Activated CD4-positive, alpha-beta T cell treated with anti-CD3 and anti-CD28 coated beads, Interleukin-2, amount 10 ng/mL, durations not matched to agents 7 days and 5 days (primary cell): ENCODE measurements around the gene CFAP157. TPM values are rescaled to one million over a fixed set of nuclear protein-coding genes. Genes with fewer than 3 reads are reported as not detected.
A peak's percentile ranks its signal among the peaks of the same experiment; 100 is the strongest.

Experiments used
- CTCF ChIA-PET: fragments of 350-600 bp; sonication (Branson Sonifier 250); formaldehyde crosslinking; loops from one replicate; lab custom pipeline; 2021; ENCODE audit warnings: antibody characterized with exemption; lab: Charles Lee
- POLR2A ChIA-PET: fragments of 350-600 bp; sonication (Branson Sonifier 250); formaldehyde crosslinking; loops from one replicate; lab custom pipeline; 2021; ENCODE audit warnings: antibody characterized with exemption; lab: Charles Lee
- DNase-seq: peaks from one replicate; pipeline ENCODE4 v3.0.0-alpha.2; 2020
- H3K27ac Mint-ChIP-seq: one replicate; pipeline ENCODE4 v1.8.0; 2021; ENCODE audit warnings: mild to moderate bottlenecking, moderate library complexity, mixed read lengths
- H3K27me3 Mint-ChIP-seq: one replicate; pipeline ENCODE4 v1.8.0; 2021; ENCODE audit warnings: mixed read lengths
- H3K36me3 Mint-ChIP-seq: one replicate; pipeline ENCODE4 v1.8.0; 2021; ENCODE audit warnings: low read depth, mixed read lengths
- H3K4me1 Mint-ChIP-seq: one replicate; pipeline ENCODE4 v1.8.0; 2021; ENCODE audit warnings: mixed read lengths
- H3K4me3 Mint-ChIP-seq: one replicate; pipeline ENCODE4 v1.8.0; 2021; ENCODE audit warnings: mild to moderate bottlenecking, moderate library complexity, mixed read lengths
- H3K9me3 Mint-ChIP-seq: one replicate; pipeline ENCODE4 v1.8.0; 2021; ENCODE audit warnings: mixed read lengths
- total RNA-seq, 2 experiments: library from RNA; stranded (reverse); gene quantifications; one replicate each; pipeline ENCODE4 v1.2.3, GENCODE V29; 2021

Gene CFAP157
- total RNA-seq, 2 experiments from 2014 or later = not detected

GRCh38 chr9:127734247-127734746 is 27.5 kb downstream of the CFAP157 start:
- H3K4me3 Mint-ChIP-seq = peak overlapping the region; percentile 82
- ChIA-PET POLR2A (interaction anchor here (1.5 kb wide), 1 partner anchor 51 kb away, joined by 3 read pairs; no protein-coding TSS in a partner anchor), CTCF (interaction anchor here (0.6 to 3.0 kb wide), 70 partner anchors 9 to 403 kb away, joined by 3 to 31 read pairs (median 5); partner anchors contain the start of genes CDK9, CFAP157, PIP5KL1 and PTRH1)
- peaks cover 27% of the 10 kb centered on the region for H3K4me1 Mint-ChIP-seq
- H3K36me3 Mint-ChIP-seq = peaks cover 15% of the 10 kb centered on the region
- no peaks in the 10 kb centered on the region for H3K27me3 Mint-ChIP-seq
- peak overlapping the region; percentile 94 for H3K27ac Mint-ChIP-seq
- DNase-seq = no peak
- H3K9me3 Mint-ChIP-seq = no peaks in the 10 kb centered on the region

DNA sequence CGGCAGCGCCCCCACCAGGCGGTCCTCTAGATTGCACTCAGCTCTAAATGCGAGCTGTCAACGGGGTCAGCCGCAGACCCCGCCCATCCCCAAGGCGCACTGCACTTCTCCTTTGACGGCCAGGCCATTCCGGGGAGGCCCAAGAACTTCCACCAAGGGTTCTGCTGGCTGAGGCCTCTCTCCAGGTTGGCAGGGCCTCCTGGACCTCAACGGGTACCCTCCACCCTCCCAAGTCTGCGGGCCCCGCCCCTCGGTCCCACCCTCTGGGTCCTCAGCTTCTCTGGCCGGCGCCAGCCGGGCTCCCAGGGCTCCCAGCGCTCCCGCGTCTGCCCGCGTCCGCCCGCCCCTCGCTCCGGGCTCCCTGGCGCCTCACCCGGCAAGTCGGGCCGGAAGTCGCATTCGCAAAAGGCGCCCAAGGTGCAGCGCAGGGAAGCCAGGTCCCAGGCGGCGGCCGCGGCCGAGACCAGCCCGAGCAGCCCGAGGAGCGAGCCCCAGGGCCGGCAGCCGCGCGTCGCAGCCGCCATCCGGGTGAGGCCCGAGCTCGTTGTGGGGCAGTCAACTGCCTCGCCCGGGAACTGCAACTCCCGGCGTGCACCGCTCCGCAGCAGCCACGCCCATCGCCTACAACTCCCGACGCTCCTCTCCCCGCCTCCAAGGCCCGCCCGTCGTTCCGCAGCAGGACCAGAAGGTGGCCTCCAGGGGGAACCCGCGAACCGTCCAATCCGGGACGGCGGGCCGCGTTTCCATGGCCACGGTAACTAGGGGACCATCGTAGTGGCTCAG is 28.1 kb downstream of the CFAP157 start, which contains the start of gene TOR2A:
TSS of gene TOR2A (minus strand) at position 548 of the 783 bp plus-strand sequence. CDS start at position 524, 24 bp downstream.
- ChIA-PET POLR2A (interaction anchor here (1.0 to 1.5 kb wide), 2 partner anchors 50 to 62 kb away, joined by 3 read pairs; no protein-coding TSS in a partner anchor), CTCF (interaction anchor here (0.6 to 3.0 kb wide), 80 partner anchors 9 to 403 kb away, joined by 3 to 31 read pairs (median 5); partner anchors contain the start of genes CDK9, CFAP157, PIP5KL1 and PTRH1)
- Mint-ChIP-seq H3K4me1 (peaks cover 27% of the 10 kb centered on the region), H3K4me3 (peak within 1 kb of the TSS; percentile 82), H3K9me3 (no peaks in the 10 kb centered on the region), H3K36me3 (peaks cover 17% of the 10 kb centered on the region), H3K27me3 (no peaks in the 10 kb centered on the region), H3K27ac (peak within 1 kb of the TSS; percentile 94)
- peak; percentile 99 for DNase-seq

DNA sequence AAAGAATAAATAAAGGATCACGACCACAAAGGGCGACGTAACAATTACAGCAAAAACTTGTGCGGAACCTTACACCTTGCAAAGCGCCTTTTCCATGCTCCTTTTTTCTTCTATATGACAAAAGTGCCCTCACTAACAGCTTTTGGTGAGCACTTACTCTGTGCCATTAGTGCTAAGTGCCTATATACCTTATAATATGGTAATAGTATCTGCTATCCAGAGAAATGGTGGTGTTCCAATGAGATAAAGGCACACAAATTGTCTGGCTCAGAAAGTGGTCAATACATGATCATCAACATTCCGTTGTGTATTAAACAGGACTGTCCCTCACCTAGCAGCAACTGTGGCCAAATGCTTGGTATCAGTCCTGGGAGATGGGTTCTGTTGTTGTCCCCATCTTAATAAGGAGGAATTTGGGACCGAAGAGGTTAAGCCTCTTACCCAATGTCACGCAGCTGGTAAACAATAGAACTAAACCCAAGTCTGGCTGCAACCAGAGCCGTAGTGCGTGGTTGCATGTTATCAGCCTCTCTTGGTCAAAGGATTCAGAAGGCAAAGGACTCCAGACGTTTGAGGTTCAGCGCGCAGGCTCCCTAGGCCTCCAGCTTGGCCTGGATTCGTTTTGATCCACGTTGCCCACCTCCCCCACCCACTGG is 28.9 kb downstream of the CFAP157 start:
- DNase-seq = no peak
- Mint-ChIP-seq H3K27me3 (no peaks in the 10 kb centered on the region), H3K4me1 (peaks cover 27% of the 10 kb centered on the region), H3K9me3 (no peaks in the 10 kb centered on the region), H3K27ac (peak overlapping the region; percentile 94), H3K36me3 (peaks cover 17% of the 10 kb centered on the region), H3K4me3 (peak overlapping the region; percentile 82)
- ChIA-PET CTCF (interaction anchor here (0.9 to 3.0 kb wide), 41 partner anchors 9 to 402 kb away, joined by 3 to 31 read pairs (median 8); partner anchors contain the start of genes CDK9, CFAP157, PIP5KL1 and PTRH1), POLR2A (interaction anchor here (1.0 to 1.5 kb wide), 2 partner anchors 50 to 62 kb away, joined by 3 read pairs; no protein-coding TSS in a partner anchor)

- ChIA-PET POLR2A (no interaction called here), CTCF (no interaction called here)
- DNase-seq = no peak
- Mint-ChIP-seq H3K4me1 (peaks cover 24% of the 10 kb centered on the region), H3K9me3 (no peaks in the 10 kb centered on the region), H3K36me3 (peaks cover 33% of the 10 kb centered on the region), H3K27ac (no peak overlapping the region), H3K4me3 (no peak overlapping the region), H3K27me3 (no peaks in the 10 kb centered on the region)
Observed at GRCh38 chr9:127738666-127739065, 31.9 kb downstream of the CFAP157 start.

DNA sequence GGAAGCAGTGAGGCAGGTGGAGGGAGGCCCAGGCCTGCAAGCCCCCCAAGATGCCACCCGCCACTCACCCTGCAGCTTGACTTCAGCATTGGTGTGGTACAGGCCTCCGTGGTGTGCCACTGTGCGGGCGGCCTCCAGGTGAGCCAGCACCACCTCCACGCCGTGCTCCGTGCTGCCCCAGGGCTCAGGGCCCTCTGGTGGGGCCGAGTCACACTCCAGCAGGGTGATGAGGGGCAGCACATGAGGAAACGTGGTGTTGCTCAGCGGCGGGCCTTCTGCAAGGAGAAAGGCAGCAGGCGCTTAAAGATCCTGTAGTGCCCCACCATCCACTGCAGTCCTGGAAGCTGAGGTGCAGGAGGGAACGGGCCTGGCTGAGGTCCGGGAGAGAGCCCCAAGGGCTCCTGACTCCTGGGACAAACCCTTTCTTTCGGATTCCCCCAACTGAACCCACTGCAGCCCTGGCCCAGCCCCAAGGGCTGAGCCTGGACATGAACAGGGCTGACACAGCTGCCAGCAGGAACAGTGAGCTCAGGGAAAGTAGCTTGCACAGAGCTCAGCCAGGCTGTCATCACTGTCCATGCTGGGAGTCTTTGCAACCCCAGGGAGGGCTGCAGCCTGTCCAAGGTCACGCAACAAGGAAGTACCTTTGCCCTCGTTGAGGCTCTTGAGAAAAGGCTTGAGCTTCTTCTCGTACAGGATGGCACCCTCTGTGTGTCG is 33.0 kb downstream of the CFAP157 start:
- Mint-ChIP-seq H3K36me3 (peaks cover 33% of the 10 kb centered on the region), H3K27me3 (no peaks in the 10 kb centered on the region), H3K4me3 (no peak overlapping the region), H3K4me1 (peaks cover 15% of the 10 kb centered on the region), H3K27ac (no peak overlapping the region), H3K9me3 (no peaks in the 10 kb centered on the region)
- DNase-seq = no peak
- ChIA-PET CTCF (interaction anchor here (1.0 to 2.9 kb wide), 2 partner anchors 27 to 182 kb away, joined by 4 to 9 read pairs; no protein-coding TSS in a partner anchor), POLR2A (no interaction called here)

GRCh38 chr9:127741831-127742434 is 35.1 kb downstream of the CFAP157 start:
- Mint-ChIP-seq H3K27me3 (no peaks in the 10 kb centered on the region), H3K4me3 (no peak overlapping the region), H3K9me3 (no peaks in the 10 kb centered on the region), H3K27ac (no peak overlapping the region), H3K4me1 (peaks cover 4% of the 10 kb centered on the region), H3K36me3 (peaks cover 48% of the 10 kb centered on the region)
- ChIA-PET POLR2A (no interaction called here), CTCF (interaction anchor here (0.7 to 4.3 kb wide), 4 partner anchors 7 to 443 kb away, joined by 3 to 29 read pairs (median 6); partner anchors contain the start of gene TOR2A)
- no peak for DNase-seq

DNA sequence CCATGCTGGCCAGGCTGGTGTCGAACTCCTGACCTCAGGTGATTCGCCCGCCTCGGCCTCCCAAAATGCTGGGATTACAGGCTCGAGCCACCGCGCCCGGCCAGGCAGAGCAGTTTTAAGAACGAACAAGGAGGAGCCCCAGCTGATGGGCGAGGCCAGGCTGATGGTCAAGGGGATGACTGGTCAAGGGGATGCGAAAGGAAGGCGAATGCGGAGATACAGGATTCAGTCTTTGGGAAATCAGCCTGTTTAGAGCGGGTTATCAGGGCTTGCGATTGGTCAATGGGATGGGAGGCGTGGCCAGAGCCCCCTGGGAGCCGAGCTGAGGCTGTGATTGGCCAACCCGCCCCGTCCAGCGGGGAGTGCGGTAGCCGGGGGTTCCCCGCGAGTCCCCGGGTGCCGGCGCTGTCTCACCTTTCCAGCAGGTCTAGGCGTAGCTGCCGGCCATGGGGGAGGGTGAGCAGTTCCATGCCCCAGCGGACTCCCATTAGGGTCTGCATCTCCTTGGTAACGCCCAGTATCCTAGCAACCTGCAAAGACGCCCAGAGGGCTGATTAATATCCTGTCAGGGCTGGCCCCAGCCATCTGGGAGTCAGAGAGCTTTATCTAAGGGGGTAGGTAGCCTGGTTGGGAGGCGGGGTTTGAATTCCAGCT is 35.8 kb downstream of the CFAP157 start:
- Mint-ChIP-seq H3K36me3 (peaks cover 46% of the 10 kb centered on the region), H3K4me1 (peaks cover 5% of the 10 kb centered on the region), H3K4me3 (no peak overlapping the region), H3K27me3 (no peaks in the 10 kb centered on the region), H3K27ac (no peak overlapping the region), H3K9me3 (no peaks in the 10 kb centered on the region)
- DNase-seq = no peak
- ChIA-PET POLR2A (no interaction called here), CTCF (interaction anchor here (2.9 to 4.3 kb wide), 2 partner anchors 7 to 179 kb away, joined by 9 to 29 read pairs; partner anchors contain the start of gene TOR2A)

- no peak overlapping the region for H3K27ac Mint-ChIP-seq
- peaks cover 45% of the 10 kb centered on the region for H3K36me3 Mint-ChIP-seq
- no peaks in the 10 kb centered on the region for H3K9me3 Mint-ChIP-seq
- H3K27me3 Mint-ChIP-seq = no peaks in the 10 kb centered on the region
- peaks cover 5% of the 10 kb centered on the region for H3K4me1 Mint-ChIP-seq
- no peak overlapping the region for H3K4me3 Mint-ChIP-seq
- DNase-seq = no peak
- ChIA-PET CTCF (interaction anchor here (0.6 to 4.3 kb wide), 5 partner anchors 9 to 26 kb away, joined by 3 to 29 read pairs (median 5); partner anchors contain the start of gene TOR2A), POLR2A (no interaction called here)
Observed at GRCh38 chr9:127744398-127745110, 37.8 kb downstream of the CFAP157 start.

DNA sequence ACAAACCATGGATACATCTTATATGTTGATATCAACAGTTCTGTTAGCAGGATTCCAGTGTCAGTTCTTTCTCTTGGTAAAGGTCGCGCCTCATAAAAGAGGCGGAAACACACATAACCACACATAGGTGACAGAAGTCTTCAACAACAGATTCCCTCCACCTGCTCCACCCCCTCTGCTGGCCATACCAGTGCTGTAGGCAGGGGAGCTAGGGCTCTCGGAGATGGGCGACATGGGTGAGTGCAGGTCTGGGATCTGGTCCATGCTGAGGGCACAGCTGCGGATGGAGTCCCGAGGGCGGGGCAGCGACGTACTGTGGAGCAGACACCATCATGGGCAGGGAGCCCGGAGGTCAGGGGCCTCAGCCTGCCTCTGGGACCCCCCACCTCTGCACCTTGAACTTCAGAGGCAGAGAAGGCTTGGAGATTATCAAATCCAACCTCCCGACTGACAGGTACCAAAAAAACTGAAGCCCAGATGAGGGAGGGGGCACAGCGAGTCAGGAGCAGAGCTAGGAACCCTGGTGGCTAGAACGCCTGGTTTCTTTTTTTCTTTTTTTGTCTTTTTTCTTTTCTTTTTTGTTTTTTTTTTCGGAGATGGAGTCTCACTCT is 40.3 kb downstream of the CFAP157 start:
- H3K27ac Mint-ChIP-seq = peak overlapping the region; percentile 36
- H3K36me3 Mint-ChIP-seq = peaks cover 47% of the 10 kb centered on the region
- H3K27me3 Mint-ChIP-seq = no peaks in the 10 kb centered on the region
- H3K4me1 Mint-ChIP-seq = peaks cover 5% of the 10 kb centered on the region
- DNase-seq = peak; percentile 47
- ChIA-PET CTCF (interaction anchor here (0.9 to 1.7 kb wide), 4 partner anchors 12 to 244 kb away, joined by 3 to 6 read pairs (median 4); partner anchors contain the start of gene TOR2A), POLR2A (interaction anchor here (0.6 kb wide), 2 partner anchors 72 to 168 kb away, joined by 3 to 7 read pairs; no protein-coding TSS in a partner anchor)
- no peaks in the 10 kb centered on the region for H3K9me3 Mint-ChIP-seq
- no peak overlapping the region for H3K4me3 Mint-ChIP-seq

DNA sequence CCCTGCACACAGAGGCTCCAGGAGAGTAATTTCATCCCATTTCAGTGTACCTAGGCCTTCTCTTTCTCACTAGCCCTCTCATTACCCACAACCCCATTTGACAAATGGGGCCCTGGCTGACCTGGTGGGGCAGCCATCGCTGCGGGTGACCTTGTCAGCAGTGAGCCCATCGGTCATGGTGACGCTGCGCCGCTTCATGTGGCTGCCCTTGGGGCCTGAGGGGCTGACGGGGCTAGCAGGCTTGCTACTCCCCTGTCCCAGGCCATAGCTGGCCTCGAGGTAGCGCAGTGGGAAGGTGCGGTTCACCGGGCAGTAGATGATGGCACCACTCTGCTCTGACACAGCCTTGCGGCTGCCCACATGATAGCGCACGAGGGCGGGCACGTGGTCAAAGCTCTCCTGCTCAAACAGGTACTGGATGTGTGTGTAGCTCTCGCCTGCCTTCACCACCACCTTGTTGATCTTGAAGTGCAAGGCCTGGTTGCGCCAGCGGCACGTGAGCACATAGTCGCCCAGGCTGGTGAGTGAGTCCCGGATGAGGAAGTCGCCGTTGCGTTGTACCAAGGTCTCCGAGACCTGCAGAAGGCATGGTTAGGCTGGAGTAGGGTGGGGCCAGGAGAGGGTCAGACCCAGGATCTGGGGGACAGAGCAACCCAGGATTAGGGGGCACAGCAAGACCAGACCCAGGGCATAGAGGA is 42.5 kb downstream of the CFAP157 start:
- H3K36me3 Mint-ChIP-seq = peaks cover 41% of the 10 kb centered on the region
- no peak overlapping the region for H3K27ac Mint-ChIP-seq
- DNase-seq = no peak
- peaks cover 5% of the 10 kb centered on the region for H3K4me1 Mint-ChIP-seq
- POLR2A ChIA-PET = no interaction called here
- CTCF ChIA-PET = no interaction called here
- no peaks in the 10 kb centered on the region for H3K9me3 Mint-ChIP-seq
- H3K27me3 Mint-ChIP-seq = no peaks in the 10 kb centered on the region
- no peak overlapping the region for H3K4me3 Mint-ChIP-seq
